ENCODE data around the gene RABL6. TPM values are rescaled to one million over a fixed set of nuclear protein-coding genes. Genes with fewer than 3 reads are reported as not detected.
"Not testable (repeated sequence)": the region's sequence is repeated elsewhere in the genome, so short reads cannot be mapped to it uniquely, and the experiment has no call there.

RABL6 gene
- 100 to 1,000 TPM; 101 to 106 TPM for total RNA-seq

- CTCF ChIA-PET = interaction anchor here (1.0 to 2.6 kb wide), 4 partner anchors 8 to 288 kb away, joined by 3 to 9 read pairs (median 5); partner anchors contain the start of gene AJM1
- POLR2A ChIA-PET = interaction anchor here (0.6 to 1.7 kb wide), 4 partner anchors 39 to 382 kb away, joined by 3 to 10 read pairs (median 4); partner anchors contain the start of gene MAN1B1
Measured at GRCh38 chr9:136807281-136808074, at the start of gene RABL6. TSS of gene RABL6 (plus strand) at chr9:136807948. CDS start at chr9:136808197, 249 bp downstream.

- ChIA-PET POLR2A (no interaction called here), CTCF (interaction anchor here (0.7 to 1.8 kb wide), 4 partner anchors 17 to 122 kb away, joined by 3 to 8 read pairs (median 4); no protein-coding TSS in a partner anchor)
Measured at GRCh38 chr9:136759001-136759400, 48.7 kb upstream of the RABL6 start.

GRCh38 chr9:136759436-136760325 is 48.1 kb upstream of the RABL6 start:
- POLR2A ChIA-PET = no interaction called here
- CTCF ChIA-PET = interaction anchor here (0.9 to 1.2 kb wide), 2 partner anchors 13 to 15 kb away, joined by 3 read pairs; no protein-coding TSS in a partner anchor

GRCh38 chr9:136760424-136760823 is 47.3 kb upstream of the RABL6 start:
- ChIA-PET CTCF (interaction anchor here (0.9 to 1.2 kb wide), 2 partner anchors 12 to 16 kb away, joined by 3 read pairs; no protein-coding TSS in a partner anchor), POLR2A (no interaction called here)

GRCh38 chr9:136760834-136761544 is 46.8 kb upstream of the RABL6 start:
- POLR2A ChIA-PET = not testable (repeated sequence)
- CTCF ChIA-PET = interaction anchor here (0.9 to 1.2 kb wide), 2 partner anchors 12 to 16 kb away, joined by 3 read pairs; no protein-coding TSS in a partner anchor

- ChIA-PET POLR2A (no interaction called here), CTCF (no interaction called here)
Measured at GRCh38 chr9:136761545-136761981, 46.2 kb upstream of the RABL6 start.

GRCh38 chr9:136762221-136762691 is 45.5 kb upstream of the RABL6 start:
- ChIA-PET CTCF (interaction anchor here (0.6 kb wide), 1 partner anchor 13 kb away, joined by 3 read pairs; no protein-coding TSS in a partner anchor), POLR2A (no interaction called here)

GRCh38 chr9:136762915-136763648 is 44.7 kb upstream of the RABL6 start:
- ChIA-PET POLR2A (no interaction called here), CTCF (interaction anchor here (0.6 to 0.8 kb wide), 2 partner anchors 8 to 12 kb away, joined by 3 read pairs; no protein-coding TSS in a partner anchor)

GRCh38 chr9:136763649-136764035 is 44.1 kb upstream of the RABL6 start:
- CTCF ChIA-PET = interaction anchor here (0.8 kb wide), 1 partner anchor 9 kb away, joined by 3 read pairs; no protein-coding TSS in a partner anchor
- POLR2A ChIA-PET = no interaction called here

GRCh38 chr9:136764301-136764891 is 43.4 kb upstream of the RABL6 start, which contains the start of gene LCN15:
TSS of gene LCN15 (minus strand) at chr9:136764518. CDS start at chr9:136764488, 30 bp downstream.
- ChIA-PET POLR2A (no interaction called here), CTCF (interaction anchor here (0.7 to 0.8 kb wide), 2 partner anchors 10 to 38 kb away, joined by 3 read pairs; no protein-coding TSS in a partner anchor)

- POLR2A ChIA-PET = no interaction called here
- CTCF ChIA-PET = interaction anchor here (2.0 kb wide), 1 partner anchor 13 kb away, joined by 6 read pairs; no protein-coding TSS in a partner anchor
Measured at GRCh38 chr9:136765041-136765440, 42.7 kb upstream of the RABL6 start.

GRCh38 chr9:136765745-136766409 is 41.9 kb upstream of the RABL6 start:
- CTCF ChIA-PET = interaction anchor here (0.8 to 2.0 kb wide), 5 partner anchors 14 to 298 kb away, joined by 3 to 6 read pairs (median 3); no protein-coding TSS in a partner anchor
- POLR2A ChIA-PET = interaction anchor here (1.1 kb wide), 1 partner anchor 15 kb away, joined by 3 read pairs; no protein-coding TSS in a partner anchor

GRCh38 chr9:136766410-136767120 is 41.2 kb upstream of the RABL6 start:
- POLR2A ChIA-PET = interaction anchor here (1.1 kb wide), 1 partner anchor 16 kb away, joined by 3 read pairs; no protein-coding TSS in a partner anchor
- CTCF ChIA-PET = interaction anchor here (0.8 to 2.0 kb wide), 5 partner anchors 15 to 298 kb away, joined by 3 to 6 read pairs (median 3); no protein-coding TSS in a partner anchor

- ChIA-PET POLR2A (no interaction called here), CTCF (interaction anchor here (0.7 to 1.3 kb wide), 2 partner anchors 9 to 16 kb away, joined by 3 to 4 read pairs; no protein-coding TSS in a partner anchor)
Measured at GRCh38 chr9:136769710-136770191, 38.0 kb upstream of the RABL6 start.

GRCh38 chr9:136771907-136772415 is 35.8 kb upstream of the RABL6 start:
- POLR2A ChIA-PET = no interaction called here

More at GRCh38 chr9:136771907-136772415, 35.8 kb upstream of the RABL6 start:
- CTCF ChIA-PET = interaction anchor here (1.6 kb wide), 1 partner anchor 34 kb away, joined by 3 read pairs; no protein-coding TSS in a partner anchor
